NCI-H345 (cell line): ENCODE data around the gene EBF3.
A peak's percentile ranks its signal among the peaks of the same experiment; 100 is the strongest.

Source experiments
- DNase-seq: peaks from one replicate; lab custom pipeline; 2025; lab: John Stamatoyannopoulos, UW

EBF3 gene

DNA sequence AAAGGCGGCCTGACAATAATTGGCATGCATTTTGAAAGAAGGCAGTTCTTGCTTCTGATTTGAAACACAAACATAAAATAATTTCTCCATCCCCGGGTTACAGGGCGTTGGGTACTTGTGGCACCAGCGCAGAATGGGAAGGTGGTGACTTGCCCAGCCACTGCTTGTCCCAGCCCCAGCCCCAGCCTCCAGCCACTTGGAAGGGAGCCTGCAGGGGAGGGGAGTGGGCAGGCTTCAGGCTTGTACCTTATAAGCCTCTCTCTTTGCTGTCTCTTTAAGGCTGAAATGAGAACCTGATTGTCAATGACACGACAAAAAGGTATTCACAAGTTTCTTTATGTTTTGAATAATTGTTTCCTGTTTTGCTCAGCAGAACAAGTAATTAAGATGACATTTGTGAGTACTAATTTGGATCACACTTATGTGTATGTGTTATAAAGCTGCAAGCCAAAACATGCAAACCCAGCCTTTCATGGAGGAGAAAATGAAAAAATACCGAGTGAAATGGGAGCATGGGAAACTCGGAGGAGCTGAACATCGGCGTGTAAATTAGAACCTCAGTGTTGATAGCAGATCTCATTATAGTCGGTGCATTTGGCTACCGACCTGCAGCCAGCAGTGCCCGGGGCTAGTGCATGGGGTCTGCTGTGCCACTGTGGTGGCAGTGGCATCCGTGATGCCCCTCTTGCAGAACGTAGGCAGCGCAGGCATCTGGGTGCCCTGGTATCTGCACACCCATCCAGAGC lies 129.9 kb downstream of the EBF3 start:
- DNase-seq: no peak

DNA sequence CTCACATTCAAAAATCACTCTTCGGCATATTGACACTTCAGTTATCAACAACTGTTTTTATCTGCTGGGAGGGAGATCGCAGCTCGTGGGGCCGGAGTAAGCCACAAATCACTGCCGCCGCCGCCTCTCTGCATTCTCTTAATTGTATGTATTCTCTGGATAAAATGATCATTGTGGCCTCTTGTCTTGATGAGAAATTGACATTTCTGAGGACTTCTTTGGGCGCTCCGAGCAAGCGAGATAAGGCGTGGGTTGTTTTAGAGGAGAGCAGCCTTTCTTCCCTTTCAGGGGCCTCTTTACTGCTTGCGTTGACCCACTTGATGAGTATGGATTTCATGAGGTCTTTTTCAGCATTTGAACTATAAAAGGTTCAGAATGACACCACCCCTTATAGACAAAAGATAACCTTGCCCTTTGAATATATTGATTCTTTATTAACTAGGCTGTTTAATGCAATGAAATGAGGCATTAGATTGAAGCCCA lies 130.6 kb downstream of the EBF3 start:
- DNase-seq: no peak

DNA sequence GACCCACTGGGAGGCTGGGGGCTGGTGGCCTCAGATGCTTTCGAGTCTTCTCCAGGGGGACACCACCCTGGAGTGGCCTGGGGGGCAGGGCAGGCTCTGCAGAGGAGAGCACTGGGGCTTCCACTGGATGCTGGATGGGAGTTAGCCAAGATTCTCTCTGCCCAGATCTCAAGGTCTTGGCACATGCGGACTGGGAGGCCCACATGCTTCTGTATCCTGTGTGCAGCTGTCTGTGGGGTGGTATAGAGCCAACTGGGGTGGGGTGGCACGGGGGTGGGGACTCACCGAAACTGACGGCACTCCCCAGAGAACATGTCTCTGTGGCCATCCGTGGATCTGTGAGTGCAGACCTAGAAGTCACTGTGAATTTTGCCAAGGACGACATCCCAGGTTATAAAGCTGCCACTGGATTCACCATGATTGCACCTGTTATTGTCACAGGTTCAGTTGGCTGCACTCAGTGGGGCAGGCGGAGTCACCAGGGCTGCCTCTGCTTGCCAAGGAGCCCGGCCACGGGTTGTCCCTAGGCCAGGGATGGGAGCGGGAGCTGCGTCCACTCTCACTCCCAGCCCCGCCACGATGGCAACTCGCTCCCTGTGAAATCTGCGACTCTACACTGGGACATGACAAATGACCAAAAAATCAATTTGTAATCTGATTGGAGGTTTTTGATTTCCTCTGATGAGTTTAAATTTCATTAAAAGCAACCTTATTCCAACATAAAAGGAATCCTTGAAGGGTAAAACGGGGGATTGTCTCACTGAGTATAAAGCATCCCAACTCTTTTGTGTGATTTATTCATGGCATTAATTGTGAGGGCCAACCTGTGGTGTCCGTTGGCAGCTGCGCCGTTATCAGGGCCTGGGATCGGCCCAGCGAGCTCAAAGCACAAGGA lies 131.3 kb downstream of the EBF3 start:
- no peak for DNase-seq

- DNase-seq: no peak
Measured at GRCh38 chr10:129831150-129831549, 132.9 kb downstream of the EBF3 start.

GRCh38 chr10:129825826-129826225 lies 138.2 kb downstream of the EBF3 start:
- DNase-seq: no peak

- DNase-seq: no peak
Measured at GRCh38 chr10:129825221-129825620, 138.9 kb downstream of the EBF3 start.

- no peak for DNase-seq
Measured at GRCh38 chr10:129820451-129820850, 143.6 kb downstream of the EBF3 start.

- DNase-seq: no peak
Measured at GRCh38 chr10:129816656-129817045, 147.4 kb downstream of the EBF3 start.

DNA sequence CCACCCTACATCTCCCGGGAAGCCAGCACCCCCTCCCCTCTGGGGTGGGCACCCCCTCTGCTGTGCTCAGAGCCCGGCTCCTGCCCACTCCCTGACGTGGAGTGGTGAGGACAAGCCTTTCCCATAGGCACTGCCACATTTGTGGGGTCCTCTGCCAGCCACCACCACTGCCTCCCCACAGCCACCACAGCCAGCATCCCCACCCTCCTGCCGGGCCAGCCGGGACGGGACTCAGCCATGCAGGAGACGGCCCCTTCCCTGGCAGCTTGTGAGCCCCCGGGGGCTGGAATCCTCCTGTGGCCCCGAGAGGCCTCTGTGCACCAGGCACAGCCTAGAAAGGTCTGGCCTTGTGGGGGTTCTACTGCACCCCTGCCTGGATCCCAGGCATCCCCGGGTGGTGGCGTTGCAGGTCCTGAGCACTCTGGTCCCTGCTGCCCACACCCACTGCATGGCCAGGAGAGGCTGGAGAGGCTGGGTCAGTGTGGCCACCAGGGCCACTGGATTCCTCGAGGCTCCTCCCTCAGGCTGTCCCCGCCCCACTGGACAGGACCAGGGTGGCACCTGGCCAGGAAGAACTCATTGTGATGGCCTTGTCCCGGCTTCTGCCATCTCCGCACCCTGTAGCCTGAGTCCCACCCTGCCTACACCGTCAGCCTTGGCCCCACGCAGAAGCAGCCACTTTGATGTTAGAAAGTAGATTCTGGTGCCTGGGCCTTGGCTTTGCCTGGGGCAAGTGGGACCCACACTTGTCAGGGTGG lies 148.0 kb downstream of the EBF3 start:
- no peak for DNase-seq

DNA sequence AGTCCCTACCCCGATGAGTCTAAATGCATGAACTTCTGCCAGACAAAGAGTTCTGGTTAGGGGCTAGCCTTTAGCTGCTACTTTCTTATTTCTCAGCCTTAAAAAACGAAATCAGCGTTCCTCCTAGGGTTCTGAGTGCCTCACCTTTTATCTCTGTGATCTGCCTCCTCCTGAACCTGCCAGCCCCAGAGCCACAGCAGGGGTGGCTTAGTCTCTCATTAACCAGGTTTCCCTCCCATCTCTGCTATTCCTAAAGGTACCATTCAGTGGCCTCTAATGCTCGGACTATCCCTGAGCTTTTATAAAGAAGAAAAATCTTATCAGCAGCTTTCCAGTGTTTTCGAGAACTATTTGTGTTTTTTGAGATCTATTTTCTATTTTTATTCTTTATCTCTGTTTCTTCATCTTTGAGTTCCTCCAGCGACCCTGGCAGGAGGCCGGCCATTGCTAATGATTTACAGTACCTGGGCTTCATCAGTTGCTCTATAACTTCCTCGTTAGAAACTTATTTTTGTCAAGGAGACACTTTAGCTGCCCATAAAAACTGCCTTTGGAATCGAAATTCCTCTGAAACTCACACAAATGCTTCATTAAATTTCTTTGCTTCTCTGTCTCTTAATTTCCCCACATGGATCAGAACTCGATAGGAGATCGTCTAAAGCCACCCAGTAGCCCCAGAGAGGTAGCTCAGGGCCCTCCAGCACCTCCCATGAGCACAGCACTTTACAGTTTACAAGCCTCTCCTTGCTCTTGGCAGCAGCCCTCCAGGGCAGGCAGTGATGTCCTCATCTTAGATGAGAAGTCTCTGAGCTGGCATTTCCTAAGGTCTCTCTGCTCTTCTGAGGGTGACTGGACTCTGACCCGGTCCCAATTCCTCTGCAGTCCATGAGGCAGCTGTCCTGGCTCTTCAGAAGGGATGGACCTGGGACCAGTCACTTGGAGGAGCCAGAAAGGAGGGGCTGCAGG lies 149.1 kb downstream of the EBF3 start:
- DNase-seq: no peak

DNA sequence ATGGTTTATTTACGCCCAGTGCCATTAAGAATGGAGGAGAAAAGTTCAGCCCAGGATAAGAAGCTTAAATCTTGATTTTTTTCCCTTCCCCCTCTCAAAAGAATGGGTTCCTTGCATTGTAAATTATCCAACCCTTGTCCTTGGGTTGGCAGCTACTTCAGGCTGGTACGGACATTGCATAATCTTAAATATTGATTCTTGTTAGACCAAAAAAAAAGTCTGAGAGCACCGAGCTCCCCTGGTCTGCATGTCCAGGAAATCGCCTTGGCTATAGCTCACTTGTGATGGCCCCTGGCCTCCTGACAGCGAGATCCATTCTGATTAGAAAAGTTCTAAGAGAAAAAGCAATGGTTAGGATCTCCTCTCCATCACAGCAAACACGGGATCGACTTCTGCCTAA lies 151.7 kb downstream of the EBF3 start:
- no peak for DNase-seq

DNA sequence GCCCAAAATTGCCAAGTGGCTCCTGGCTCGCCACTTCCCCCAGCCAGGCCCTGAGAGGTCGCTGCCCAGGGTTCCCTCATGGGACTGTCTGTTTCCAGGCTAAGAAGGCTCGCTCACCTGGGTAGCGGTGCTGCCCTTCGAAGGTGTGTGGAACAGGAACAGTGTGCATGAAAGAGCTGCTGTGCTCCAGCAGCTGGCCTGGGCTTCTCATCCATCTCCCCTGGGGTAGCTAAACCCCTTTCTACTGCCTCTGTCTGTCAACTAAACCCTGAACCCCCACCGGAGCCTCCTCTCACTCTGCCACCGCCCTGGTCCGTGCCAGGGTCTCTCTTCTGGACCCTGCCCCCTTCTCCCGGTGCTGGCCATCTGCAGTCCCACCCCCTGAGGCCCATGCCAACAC lies 152.9 kb downstream of the EBF3 start:
- no peak for DNase-seq

GRCh38 chr10:129809841-129810240 lies 154.2 kb downstream of the EBF3 start:
- DNase-seq: no peak

DNA sequence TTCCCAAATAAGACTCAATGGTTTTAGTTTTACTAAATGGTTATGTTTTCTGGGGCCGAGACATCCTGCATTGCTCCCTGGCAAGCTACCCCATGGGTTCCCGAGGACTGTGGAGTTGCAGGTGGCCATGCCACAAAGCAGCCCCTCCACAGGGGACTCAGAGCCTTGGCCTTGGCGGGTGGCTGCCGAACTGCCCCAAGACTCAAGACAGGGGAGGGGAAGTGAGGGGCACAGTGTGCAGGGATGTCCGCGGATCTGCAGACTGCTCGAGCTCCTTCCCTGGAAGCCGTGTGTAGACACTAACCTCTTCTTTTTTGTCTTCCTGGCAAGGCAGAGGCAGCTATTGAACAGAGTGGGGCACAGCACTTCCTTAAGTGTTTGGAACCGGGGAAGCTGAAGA lies 154.6 kb downstream of the EBF3 start:
- no peak for DNase-seq

DNA sequence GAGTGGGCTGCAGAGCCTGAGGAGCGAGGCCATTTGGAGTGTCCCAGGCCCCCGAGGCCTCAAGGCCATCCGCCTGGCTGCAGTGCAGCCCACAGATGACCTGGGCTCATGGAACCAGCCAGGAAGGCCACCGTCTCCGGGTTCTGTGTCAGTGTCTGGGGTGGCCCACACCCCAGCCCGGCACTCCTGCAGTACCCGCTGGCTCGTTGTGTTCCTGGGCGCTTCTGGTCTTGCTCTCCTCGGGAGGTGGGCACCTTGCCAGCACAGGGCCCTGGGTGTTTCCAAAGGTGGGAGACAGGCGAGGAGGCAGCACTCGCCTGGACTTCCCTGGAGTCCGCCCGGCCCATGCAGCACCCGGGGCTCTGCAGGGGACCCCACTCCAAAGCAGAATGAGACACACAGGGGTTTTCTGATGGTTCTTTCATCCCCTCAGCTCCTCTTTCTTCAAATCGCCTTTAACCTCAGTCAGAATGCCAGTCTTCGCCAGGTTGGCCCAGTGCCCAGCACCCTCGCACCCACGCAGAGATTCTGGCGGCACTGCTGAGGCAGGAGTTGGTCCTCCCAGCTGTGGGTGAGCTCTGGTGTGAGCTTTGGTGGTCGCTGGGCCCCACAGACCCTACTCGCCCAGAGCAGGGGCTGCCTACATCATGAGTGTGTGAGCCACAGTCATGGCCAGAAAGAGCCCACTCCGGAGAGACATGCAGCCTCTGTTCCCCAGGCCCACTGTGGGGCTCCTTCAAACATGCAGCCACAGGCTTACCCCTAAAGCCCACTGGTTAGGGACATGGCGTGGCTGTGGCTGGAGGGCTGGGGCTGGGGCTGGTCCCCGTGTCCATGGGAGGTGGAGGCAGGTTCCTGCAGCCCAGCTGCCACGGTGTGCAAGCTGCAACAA lies 155.7 kb downstream of the EBF3 start:
- DNase-seq: peak; percentile 41

- DNase-seq: no peak
Measured at GRCh38 chr10:129807211-129807610, 156.9 kb downstream of the EBF3 start.

DNA sequence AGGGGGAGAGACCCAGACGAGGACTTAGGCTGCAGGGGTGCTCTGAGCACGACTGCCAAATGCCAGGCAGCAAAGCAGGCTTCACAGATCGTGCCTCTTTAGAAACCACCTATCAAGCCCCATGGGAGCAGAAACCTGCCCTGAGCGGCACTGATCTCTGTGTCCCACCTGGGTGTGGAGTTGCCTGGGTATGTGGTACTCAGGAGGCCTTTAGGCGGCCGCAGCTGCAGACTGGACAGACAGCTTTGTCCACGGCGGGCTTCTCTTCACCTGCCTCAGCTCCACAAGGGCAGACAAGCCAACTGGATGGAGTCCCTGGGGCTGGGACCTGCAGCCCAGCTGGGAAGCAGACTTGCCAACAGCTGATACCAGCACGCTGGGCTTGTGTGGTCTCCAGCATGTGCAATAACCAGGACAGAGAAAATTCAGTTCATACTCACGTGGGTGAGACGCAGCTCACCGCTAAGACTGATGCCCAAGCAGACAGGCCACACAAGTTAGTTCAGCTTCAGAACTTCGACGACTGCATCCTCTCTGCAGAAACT lies 163.2 kb downstream of the EBF3 start:
- no peak for DNase-seq

DNA sequence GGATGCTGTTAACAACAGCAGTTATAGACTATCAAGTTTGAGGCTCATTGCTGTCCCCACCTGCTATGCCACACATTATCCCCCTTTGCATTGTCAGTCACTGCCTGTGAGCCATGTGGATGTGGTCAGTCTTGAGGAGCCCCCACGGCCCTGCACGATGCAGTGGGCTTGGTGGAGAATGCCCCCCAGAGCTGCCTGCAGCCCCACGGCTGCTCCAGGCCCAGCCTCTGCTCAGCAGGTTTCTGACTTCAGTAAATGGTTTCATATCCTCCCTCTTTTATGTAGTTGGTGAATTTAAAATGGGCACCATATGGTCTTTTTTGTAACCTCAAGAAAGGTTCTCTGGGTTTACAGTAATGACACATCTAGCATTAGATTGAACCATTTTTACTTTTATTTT lies 164.1 kb downstream of the EBF3 start:
- no peak for DNase-seq

GRCh38 chr10:129796710-129797420 lies 167.2 kb downstream of the EBF3 start:
- no peak for DNase-seq
